ENCODE measurements around the gene NEGR1.

NEGR1 gene

GRCh38 chr1:71687376-71687775 is 595.0 kb downstream of the NEGR1 start:
- DNase-seq, result no peak

- DNase-seq, result no peak
These were observed 605.1 kb downstream of the NEGR1 start for GRCh38 chr1:71676979-71677925.

DNA sequence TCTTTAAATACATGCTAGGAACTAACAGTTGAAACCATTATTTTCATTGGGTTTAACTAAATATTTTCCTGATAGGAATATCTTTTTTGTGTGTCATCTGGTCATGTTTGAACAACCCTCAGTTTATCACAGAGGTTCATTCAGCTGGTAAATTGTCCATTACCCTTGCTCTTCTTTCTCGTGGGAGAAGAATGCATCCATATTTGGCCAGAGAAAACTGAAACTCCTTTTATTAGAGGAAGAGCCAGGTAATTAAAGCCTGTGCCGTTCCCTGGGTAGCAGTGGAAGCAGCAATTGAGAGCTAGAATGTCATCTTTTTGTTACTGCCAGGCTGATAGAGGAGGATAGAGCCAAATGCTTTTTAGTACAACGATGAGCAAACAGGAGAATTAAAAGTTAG is 614.3 kb downstream of the NEGR1 start:
- no peak for DNase-seq

DNA sequence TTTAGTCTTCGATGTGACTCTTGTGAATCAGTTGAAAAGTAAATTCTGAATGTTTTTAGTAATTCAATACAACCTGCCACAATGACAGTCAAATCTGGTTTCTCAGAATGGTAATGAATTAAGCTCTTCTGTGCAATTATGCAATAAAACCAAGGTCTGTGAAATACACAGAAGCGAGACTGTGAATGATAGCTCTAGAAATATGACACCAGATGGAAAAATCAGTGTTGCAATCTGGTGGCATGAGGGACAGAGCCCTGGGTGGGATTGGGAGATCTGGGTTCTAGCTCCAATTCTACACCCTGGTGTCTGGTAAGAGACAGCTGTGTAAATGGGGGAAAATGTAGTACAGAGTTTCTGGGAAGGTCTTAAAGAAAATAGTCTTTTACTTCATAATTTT is 615.1 kb downstream of the NEGR1 start:
- no peak for DNase-seq

DNA sequence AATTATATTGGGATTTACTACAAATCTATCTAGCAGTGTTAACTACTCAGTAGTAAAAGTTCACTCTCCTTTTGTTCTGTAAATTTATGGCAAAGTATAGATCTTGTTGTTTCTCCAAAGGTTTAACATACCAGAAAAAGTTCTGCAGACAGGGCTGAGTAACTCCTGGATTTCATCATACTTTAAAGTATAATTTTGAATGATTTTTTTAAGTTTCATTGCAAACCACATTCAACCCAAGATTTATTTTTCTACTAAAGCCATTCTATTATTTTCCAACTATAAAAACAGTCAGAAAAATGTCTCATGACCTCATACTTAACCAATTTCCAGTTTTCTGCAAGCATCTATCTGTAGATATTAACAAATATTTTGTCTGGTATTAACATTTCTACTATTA is 615.7 kb downstream of the NEGR1 start:
- DNase-seq, result no peak

- no peak for DNase-seq
These were observed 621.9 kb downstream of the NEGR1 start for GRCh38 chr1:71660411-71660810.

DNA sequence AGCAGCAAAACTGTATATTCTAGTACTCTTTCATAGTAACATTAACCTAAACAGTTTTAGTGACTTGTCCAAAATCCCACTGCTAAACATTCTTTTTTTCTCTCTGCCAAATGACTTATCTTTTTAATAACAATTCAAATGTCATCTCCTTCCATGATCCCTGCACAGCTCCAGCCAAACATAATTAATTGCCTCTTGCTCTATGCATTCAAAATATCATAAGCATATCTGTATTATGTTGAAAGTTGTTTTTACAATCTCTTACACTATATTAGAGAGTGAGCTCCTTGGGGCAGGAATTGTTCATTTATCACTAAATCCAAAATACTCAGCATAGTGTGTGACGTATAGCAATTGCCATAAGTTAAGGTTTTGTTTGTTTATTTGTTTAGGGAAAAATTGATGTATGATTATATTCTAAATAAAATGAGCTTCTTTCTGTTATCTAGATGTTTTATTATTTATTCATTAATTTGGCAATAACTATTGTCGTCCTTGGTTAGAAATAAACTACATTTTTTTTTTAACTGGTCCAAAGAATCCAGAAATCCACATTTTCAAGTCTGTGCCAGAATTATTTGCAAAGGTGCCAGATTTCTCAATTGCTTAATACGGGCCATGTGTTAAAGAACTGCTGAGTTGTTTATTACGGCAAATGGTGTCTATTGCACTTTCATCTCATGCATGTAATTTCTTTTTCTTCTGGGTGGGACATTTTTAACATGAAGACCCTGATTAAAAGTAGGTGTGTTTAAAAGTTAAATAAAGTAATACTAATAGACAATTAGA is 624.3 kb downstream of the NEGR1 start:
- DNase-seq, result no peak

DNA sequence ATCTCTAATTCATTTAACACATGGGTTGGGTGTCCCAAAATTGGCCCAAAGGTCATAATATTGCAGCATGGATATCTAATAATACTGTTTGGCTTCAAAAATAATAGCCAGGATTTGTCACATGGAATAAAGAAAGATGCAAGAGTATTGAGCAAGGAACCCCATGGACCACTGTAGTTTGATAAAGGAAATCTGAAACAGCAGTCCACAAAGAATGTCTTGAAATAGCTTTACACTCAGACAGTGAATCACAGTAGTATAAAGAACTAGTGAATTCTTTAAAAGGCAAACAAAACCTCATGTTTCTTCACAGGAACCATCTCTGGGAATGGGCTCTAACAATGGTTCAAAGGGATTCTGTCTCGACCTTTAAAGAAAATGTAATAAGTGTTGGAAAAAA is 625.4 kb downstream of the NEGR1 start:
- no peak for DNase-seq

DNA sequence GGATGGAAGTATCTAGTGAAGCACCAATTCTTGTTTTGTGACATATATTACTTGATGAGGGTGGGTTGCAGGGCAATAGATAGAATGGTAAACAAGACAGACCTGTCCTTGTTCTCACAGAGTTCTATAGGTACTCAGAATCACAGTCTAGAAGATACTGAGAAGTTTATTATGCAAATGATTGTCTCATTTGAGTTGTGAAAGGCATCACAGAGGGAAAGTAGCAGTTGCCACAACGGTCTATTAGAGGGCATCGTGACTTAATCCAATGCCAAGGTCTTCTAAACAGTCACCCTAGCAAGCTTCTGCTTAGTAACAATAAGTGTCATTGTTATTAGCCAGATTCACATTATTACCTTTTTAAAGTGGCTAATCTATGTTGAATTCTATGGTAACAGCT is 626.7 kb downstream of the NEGR1 start:
- DNase-seq, result no peak

- DNase-seq, result no peak
These were observed 628.4 kb downstream of the NEGR1 start for GRCh38 chr1:71653952-71654351.

DNA sequence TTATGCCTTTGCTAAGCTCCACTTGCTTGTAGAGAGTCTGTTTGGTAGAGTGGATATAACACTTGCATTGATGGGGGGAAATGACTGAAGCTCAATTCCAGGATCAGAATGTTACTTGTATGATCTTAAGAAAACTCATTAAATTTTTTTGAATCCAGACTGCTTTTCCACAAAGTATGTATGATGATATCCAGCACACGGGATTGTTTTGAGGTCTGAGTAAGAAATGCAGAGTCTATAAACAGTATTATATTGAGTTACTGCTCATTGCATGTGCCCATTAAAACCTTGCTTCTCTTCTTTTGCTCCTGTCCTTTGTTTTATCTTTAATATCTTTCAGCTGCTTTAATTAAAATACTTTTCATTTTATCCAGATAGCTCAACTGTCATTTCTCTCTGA is 631.1 kb downstream of the NEGR1 start:
- no peak for DNase-seq

- DNase-seq, result no peak
These were observed 632.2 kb downstream of the NEGR1 start for GRCh38 chr1:71650119-71650518.

DNA sequence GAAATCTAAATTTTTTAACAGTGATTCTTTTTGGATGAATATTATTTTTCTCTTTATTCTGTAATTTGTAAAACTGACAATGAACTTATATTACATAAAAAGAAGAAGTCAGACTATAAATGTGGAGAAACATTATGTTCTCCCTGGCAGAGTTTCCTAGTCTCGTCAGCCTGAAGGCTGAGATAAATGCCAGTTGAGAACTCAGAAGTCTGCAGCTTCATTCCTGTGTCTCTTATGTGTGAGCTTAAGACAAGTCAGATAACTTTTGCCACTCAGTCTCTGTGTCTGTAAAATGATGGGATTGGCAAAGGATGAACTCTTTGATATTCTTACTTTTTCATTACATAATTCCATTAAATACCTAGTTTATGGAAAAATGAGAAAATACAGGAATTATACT is 632.7 kb downstream of the NEGR1 start:
- DNase-seq, result no peak

- DNase-seq, result no peak
These were observed 634.6 kb downstream of the NEGR1 start for GRCh38 chr1:71647513-71648300.

DNA sequence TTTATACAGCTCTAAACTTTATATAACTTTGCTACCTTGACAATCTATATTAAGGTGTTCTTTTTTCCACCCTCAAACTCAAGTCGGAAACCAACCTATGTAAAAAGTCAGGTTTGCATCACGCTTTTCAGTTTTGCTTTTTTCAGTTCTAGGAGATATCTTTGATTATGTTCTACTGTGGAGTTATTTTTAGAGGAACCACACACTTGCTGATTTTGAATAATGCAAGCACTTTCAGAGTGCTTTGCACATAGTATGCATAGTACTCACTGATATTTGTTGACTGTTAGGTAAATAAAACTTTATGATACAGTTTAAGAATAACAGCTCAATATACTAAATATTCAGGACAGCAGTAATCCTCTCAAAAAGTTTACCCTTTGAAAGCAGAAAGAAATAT is 637.3 kb downstream of the NEGR1 start:
- no peak for DNase-seq

DNA sequence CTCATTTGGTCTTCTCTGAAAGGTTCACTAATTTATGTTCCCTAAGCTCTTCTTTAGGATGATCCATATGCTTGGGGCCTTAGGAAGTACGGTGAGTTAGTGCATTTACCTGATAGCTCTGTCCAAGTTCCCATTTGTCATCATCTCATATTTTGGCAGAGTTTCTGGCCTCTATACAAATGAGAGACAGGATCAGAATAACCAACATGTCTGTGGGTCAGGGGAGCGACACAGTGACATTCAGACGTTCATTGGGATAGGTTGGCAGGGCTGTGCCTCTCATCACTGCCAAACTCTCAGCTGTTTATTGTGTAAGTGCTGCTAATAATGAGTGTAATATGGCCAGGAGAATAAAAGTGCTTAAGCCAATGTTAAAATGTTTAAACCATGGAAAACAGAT is 640.4 kb downstream of the NEGR1 start:
- DNase-seq, result no peak

DNA sequence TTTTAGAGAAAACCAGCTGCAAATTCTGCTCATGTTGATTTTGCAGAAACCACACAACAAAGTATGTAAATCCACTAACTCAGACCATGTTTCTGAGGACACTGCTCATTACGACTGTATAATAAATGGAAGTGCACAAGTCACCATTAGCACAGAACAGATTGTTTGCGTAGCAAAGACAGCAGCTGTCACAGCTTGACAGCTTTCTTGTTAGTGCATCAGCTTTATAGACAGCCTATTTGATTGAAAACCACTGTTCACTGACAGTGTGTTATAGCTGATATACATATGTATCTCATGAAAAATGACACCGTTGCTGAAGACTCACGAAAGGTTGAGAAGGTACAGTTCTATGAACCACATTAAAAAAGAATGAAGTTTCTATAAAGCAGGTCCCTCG is 641.3 kb downstream of the NEGR1 start:
- no peak for DNase-seq

DNA sequence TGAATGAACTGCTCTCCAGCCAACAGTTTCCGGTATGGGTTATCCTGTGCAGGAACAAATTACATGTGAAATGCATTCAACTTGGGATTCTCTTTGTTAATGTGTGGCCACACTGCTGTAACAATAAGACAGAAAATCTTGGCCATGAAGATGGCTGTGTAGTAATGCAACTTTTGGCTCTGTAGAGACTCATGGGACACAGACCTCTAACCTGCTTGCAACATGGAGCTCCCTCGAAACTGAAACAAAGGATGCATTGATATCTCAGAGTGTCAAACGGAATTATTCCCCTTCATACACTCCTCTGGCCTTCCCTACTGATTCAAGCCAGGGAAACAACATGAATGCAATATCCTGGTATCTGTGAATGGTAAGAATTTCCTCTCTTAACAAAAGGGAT is 642.2 kb downstream of the NEGR1 start:
- DNase-seq, result no peak

DNA sequence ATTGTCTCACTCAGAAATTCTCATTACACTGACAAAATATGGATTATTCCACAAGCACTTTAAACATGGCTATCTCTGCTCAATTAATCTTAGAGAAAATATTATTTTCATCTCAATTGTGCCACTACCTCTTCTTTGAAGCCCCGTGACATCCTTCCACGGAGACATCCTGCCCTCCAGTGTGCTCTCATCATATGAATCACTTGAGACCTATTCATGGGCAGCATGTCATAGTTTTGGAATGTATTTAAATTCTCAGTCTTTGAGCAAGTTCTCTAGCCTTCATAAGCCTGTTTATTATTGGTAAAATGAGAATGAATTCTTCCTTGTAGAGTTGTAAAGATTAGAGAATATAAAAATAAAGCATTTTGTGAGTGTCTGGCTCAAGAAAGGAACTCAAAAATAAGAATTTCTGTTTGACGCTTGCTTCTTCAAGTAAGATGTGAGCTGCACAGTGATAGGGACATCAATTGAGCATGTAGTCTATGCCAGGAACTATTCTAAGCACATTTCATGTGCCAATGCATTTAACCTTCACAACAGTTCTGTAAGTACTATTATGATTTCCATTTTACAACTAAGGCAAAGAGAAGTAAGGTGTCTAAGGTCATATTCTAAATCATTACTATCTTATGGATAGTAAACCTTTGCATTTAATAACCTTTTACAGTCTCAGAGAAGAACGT is 644.1 kb downstream of the NEGR1 start:
- DNase-seq, result no peak

DNA sequence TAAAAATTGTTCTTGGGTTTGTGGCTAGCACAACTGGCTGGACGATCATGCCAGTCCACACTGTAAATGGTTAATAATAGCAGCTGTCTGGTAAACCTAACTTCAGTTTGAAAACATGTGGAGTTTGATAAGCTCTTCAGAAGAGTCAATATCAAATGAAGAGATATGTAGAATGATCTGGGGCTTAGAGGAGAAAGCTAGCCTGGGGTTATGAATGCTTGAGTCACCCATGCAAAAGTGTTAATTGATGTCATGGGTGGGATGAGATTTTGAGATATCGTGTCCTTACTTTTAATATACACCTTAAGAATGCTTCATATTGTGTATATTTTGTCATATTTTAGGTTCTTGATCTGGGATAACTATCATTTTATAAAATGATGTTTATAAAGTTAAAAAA is 646.8 kb downstream of the NEGR1 start:
- DNase-seq, result no peak

- DNase-seq, result no peak
These were observed 648.2 kb downstream of the NEGR1 start for GRCh38 chr1:71634159-71634558.

GRCh38 chr1:71630073-71630472 is 652.3 kb downstream of the NEGR1 start:
- no peak for DNase-seq

Data from right kidney (tissue), 1 donor.